ENCODE measurements around the gene STK24.
"Not testable (repeated sequence)": the region's sequence is repeated elsewhere in the genome, so short reads cannot be mapped to it uniquely, and the experiment has no call there.

The STK24 gene

DNA sequence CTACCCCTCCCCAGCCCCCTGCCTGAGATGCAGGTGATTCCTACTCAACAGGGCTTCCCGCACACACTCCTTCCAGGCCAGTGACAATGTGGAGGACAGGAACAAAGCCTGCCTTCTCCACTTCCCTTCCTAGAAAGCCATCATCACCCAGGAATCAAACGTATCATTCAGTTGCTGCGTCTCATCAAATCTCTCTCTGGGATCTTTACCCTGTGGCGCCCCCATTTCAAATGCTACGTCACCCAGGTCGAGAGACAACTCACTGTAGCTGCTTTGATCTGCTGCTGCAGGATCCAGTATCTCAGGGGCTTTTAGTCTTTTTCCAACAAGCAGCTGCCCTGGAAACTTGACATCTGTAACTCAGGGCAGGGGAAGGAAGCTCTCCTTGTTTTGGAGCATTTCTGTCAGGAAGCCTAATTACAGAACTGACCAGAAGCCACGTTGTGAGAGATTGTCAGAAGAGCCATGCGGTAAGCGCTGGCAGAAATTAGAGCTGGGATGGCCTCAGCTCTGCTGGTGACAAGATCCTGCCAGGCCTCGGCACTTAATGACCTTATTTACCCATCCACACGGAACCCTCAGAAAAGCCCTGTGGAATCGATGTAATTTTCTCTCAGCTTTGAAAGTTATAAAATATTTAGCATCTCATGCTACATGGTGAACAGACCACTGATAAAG lies 140.5 kb downstream of the STK24 start:
- DNase-seq (ENCODE audit: low spot score), result no peak

DNA sequence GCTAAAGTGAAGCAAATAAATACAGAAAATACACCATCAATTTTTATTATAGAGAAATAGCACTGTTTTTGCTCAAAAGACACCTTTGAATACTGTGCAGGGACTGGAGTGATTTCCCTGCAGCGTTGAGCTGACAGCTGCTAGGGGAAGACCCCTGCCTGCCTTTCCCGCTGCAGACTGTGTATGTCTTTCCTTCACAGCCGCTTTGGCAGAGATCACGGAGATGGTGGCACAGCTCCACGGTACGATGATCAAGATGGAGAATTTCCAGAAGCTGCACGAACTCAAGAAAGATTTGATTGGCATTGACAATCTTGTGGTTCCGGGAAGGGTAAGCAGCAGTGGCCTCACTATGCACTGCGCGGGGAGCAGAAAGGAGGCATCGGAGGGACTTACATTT lies 141.5 kb downstream of the STK24 start:
- no peak for DNase-seq (ENCODE audit: low spot score)

DNA sequence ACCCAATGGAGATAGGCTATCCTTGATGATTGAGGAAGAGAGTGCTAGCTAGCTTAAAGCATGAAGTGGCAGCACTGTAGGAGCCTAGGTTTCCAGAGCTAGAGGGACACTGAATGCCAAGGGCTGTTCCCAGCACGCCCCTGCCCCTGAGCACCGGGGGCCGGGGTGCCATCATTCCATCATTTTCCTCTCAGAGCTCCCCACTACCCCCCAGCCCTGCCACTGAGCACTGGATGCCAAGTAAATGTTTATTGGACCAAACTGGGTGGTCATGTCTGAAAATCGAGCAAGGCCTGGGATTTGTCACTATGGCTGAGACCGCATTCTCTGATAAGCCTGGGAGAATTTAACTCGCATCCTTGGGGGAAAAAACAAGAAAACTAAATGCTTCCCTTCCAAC lies 142.8 kb downstream of the STK24 start:
- no peak for DNase-seq (ENCODE audit: low spot score)

DNA sequence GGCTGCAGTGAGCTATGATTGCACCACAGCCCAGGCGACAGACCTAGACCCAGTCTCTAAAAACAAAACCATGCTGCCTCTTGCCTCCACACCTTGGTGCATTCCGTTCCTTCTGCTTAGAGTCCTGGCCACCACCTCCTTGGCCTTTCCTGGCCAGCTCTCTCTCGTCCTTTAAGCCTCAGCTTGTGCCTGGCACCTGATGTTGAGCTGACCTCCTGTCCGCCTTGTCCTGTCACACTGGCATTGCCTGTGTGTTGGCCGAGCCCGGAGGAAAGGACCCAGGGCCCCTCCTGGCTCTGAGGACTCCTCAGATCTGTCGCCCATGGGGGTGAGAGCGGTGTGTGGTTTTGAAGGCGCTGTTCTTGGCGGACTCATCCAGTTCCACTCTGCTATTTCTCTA lies 143.3 kb downstream of the STK24 start:
- no peak for DNase-seq (ENCODE audit: low spot score)

DNA sequence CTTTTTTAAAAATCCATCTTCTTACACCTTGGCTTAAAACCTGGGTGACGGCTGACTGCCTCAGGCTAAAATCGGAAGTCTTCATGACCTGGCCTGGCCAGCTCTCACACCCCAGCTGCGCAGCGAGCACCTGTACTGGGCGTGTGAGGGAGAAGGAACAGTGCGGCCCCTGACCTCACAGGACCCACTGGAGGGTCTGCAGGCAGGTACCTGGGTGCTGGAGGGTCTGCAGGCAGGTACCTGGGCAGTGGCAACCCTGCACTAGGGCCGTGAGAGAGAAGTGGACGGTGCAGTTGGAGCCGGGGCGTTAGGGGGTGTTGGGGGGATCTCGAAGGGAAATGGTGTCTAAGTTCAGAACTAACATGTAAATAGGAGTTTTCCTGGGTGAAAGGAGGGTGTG lies 144.3 kb downstream of the STK24 start:
- DNase-seq (ENCODE audit: low spot score), result no peak

GRCh38 chr13:98429977-98430736 lies 146.8 kb downstream of the STK24 start:
- no peak for DNase-seq (ENCODE audit: low spot score)

GRCh38 chr13:98429531-98429930 lies 147.4 kb downstream of the STK24 start:
- no peak for DNase-seq (ENCODE audit: low spot score)

- no peak for DNase-seq (ENCODE audit: low spot score)
These were observed 147.8 kb downstream of the STK24 start for GRCh38 chr13:98429081-98429480.

DNA sequence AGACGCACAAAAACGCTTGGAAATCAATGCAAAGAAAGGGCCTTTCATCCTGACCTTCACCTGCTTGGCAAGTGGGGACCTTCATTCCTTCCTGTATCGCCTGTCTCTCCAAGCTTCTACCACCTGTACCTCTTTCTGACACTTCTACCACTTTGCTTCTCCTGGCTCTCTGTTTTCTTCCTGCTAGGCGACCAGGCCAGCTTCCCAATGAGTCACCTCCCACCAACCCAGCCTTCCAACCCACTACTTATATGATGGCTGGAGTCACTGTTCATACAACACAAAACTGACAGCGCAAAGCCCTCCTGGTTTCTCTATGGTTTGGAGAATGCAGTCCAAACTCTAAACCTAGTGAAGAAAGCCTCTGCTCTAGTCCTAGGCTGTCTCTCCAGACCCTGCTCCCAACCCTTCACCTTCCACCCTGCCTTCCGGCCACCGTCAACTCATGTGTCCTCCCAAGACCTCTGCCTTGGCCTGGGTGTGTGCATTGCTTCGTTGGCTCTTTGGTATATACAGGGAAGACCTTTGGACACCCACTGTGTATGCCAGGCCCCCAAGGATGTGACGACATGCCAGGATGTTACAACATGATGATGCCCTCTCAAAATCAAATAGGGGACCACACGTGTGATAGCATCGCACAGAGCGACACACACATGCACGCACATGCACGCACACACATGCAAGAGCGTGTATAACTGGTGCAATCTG lies 148.5 kb downstream of the STK24 start:
- peak; percentile 34 for DNase-seq (ENCODE audit: low spot score)

DNA sequence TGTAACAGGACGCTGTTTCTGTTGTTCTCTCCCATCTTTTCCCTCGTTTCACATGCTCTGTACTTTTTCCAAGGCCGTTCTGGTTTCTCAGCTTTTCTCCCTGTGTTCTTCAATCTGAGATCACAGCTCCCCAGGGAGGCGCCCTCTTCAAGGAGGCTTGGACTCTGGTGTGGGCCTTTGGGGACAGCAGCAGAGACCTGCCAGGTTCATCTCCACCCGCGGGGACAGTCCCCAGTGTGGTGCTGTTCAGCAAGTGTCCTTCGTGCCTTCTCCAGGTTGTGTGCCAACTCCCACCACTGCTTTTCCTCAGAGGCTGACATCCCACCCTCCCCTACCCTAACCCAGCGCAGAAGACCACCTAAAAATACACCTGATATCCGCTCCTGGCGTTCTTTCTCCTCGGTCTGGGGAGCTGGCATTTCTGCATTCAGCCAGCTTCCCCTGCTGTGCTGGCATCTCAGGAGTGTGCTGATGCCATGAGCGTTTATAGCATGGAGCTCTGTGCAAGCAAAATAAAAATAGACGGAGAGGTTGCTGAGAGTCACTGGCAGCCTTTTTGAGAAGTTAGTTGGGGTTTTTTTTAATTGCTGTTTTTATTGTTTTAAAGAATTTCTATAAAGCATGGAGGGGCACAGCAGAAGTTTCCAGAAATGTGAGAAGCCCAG lies 149.4 kb downstream of the STK24 start:
- no peak for DNase-seq (ENCODE audit: low spot score)

DNA sequence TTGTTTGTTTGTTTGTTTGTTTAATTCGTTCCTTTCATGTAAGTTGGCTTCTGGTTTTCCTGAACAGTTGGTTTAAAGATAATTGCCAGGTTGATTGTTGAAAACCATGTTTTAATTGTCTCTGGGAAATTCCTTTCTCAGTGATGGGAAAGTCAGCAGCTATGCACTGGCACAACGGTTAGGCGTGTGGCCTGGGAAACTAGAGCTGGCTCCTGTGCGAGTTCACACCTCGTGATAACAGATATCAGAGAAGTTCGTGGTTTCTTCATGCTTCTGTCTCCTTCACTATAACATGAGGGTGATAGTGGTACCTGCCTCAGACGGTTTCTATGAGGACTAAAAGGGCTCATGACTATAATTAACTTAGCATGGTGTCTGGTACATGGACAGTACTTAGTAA lies 153.5 kb downstream of the STK24 start:
- DNase-seq (ENCODE audit: low spot score), result no peak

GRCh38 chr13:98422046-98422445 lies 154.9 kb downstream of the STK24 start:
- no peak for DNase-seq (ENCODE audit: low spot score)

DNA sequence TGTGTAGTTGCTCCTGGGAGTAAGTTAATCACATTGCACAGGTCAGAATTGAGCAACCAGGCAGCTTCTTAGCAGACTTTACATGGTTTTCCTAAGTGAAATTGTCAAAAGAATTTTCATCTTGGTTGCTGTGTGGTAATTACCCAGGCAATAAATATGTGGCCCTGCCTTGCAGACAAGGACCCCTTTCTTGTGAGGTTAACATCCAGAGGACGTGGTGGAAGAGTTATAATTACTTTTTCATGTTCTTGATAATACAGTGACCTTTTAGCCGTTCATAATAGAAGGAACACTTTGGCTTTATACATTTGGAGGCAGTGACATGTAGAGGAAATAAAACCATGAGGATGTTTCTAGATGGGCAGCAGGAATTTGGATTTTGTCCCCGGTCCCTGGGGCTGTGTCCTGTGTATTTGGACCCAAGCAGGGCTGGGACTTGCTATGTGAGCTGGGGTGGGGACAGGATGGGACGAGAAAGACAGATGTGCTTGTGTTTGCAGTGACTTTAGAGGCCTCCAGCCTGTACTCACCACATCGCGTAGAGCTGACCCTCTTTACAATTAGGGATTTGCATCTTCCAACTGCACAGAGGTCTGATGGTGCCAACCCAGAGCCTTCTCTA lies 156.2 kb downstream of the STK24 start:
- no peak for DNase-seq (ENCODE audit: low spot score)

GRCh38 chr13:98419786-98420553 lies 156.9 kb downstream of the STK24 start:
- DNase-seq (ENCODE audit: low spot score), result no peak

GRCh38 chr13:98416408-98416807 lies 160.5 kb downstream of the STK24 start:
- DNase-seq (ENCODE audit: low spot score), result peak; percentile 31

- no peak for DNase-seq (ENCODE audit: low spot score)
These were observed 161.4 kb downstream of the STK24 start for GRCh38 chr13:98415326-98416070.

DNA sequence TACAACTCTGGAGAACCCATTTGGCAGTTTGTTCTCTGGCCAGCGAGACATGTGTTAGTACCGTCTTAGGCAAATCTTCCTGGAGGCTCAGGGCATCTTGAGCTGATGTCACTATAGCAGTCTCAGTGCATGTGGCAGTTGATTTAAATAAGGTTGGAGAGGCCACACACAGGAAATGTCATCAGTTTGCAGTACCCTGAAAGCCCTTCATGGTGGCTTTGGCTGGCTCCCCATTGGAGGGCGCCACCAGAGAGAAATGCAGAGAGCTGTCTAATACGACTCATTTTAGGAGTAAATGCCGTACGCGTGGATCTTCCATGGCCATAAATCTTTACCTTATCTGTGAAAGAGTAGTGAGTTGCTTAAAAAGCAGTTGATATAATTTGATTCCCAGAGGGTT lies 163.1 kb downstream of the STK24 start:
- no peak for DNase-seq (ENCODE audit: low spot score)

DNA sequence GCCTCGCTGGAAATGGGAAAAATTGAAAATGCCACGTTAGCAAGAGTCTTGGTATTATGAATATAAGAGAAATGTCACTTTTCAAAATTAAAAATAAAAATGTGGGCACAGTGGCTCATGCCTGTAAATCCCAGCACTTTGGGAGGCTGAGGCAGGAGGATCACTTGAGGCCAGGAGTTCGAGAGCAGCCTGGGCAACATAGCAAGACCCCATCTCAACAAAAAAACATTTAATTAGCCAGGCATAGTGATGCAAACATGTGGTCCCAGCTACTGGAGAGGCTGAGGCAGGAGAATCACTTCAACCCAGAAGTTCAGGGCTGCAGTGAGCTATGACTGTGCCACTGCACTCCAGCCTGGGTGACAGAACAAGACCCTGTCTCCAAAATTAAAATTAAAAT lies 163.6 kb downstream of the STK24 start:
- DNase-seq (ENCODE audit: low spot score), result not testable (repeated sequence)

GRCh38 chr13:98411617-98412265 lies 165.2 kb downstream of the STK24 start:
- DNase-seq (ENCODE audit: low spot score), result no peak

DNA sequence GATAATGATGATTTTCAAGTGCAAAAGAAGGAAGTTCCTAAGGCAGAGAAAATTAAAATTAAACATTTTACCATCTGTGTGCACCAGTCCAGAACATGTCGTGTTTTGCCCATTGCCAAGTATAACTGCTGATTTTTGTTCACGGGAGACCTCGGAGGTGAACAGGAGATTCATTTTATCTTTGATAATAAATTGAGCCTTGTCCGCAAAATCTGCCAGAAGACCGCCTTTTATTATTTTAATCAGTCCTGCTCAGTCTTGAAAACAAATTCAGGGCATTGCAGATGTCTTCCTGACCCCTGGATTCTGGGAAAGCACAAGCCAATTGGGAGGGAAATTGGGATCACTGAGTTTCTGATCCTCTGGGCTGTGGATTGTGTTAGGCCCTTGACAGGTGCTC lies 165.9 kb downstream of the STK24 start:
- DNase-seq (ENCODE audit: low spot score), result no peak
